HPDE6-E6E7 (cell line): ENCODE measurements around the gene DLGAP3.
A peak's percentile ranks its signal among the peaks of the same experiment; 100 is the strongest.

Experiments
- DNase-seq: peaks from one replicate; pipeline ENCODE4 v3.0.0; 2011; ENCODE audit warnings: missing footprints; ENCODE audit errors: extremely low spot score

Gene DLGAP3

DNA sequence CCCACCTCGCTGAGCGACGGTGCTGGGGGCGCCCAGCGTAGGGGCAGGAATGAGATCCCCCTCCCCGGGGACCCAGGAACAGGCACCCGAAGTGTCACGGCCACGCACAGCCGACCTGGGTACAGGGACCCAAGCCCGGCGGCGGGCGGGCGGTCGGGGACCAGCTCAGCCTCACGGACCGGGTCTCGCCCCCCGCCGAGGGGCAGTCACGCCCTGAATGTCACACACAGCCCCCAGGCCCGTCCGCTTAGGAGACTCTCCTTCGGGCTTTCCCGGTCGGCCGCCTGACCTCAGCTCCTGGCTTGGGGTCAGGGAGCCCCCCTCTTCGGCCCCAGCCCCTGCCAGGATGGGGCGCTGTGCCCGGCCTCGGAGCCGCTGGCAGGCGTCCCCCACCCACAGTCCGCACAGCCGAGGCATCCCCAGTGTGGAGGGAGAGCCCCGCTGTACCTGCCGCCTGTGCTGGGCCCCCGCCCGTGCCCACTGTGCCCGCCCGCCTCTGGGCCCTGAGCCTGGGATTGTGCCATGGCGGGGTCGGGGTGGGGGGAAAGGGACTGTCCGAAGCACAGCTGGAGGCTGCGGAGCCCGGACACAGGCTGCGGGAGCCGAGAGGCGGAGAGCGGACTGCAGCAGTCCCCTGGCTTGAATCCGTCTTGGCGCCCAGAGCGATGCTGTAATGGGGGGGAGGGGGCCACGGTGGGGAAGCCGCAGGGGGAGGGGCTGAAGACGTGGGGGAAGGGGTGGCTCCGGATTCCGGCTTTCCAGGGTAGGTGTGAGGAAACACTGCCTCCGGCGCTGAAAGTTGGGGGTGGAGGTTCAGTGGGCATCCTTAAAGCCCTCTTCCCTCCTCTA lies 627 bp upstream of the DLGAP3 start:
- DNase-seq = no peak

DNA sequence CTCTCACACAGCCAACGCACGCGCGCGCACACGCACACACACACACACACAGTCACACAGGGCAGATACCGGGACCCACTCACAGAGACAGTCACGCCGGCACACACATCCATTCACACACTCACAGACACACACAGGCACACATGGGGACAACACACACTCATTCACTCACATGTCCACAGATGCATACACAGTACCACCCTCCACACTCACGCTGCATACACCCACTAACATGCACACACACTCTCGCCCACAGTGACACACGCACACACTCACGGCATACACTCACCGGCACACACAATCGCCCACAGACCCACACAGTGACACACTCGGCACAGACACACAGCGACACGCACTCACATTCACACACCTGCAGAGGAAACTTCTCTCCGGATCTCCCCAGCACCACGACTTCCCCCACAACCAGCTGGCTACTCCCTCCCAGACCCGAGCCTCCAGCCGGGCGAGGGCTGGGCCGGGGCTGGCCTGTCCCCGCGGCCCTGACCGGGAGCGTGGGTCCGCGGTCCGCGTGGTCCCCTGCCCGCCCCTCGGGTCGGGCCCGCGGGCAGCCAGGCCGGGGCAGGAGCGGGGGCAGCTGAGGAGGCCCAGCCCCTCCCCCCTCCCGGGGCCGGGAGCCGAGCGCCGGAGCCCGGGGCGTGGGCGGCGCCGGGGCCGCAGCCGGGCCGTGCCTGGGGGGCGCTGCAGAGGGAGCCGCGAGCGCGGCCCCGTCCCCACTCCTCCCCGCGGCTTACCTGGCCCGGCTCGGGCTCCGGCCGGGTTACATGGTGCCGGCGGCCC lies 552 bp downstream of the DLGAP3 start:
- DNase-seq = no peak

- no peak for DNase-seq
These were observed 1.3 kb downstream of the DLGAP3 start for GRCh38 chr1:34928066-34928696.

GRCh38 chr1:34927316-34927715 lies 2.1 kb downstream of the DLGAP3 start:
- no peak for DNase-seq

DNA sequence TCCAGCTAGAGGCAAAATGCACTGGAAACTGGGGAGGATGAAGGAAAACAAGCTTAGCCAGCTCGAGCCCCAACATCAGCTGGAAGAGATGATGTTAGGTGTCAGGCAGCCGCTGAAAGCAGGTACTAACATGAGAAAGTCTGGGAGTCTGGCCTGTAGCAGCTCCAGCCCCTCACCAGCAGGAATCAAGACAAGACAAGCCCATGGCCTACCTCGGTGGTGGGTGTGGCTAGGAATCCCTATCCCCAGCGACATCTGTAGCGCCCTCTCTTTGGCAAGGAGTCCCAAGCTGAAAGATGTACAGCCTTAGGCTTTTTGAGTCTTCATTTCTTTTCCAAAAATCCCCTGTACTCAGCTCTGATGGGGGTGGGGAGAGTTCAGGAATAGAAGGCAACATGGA lies 2.6 kb downstream of the DLGAP3 start:
- no peak for DNase-seq

DNA sequence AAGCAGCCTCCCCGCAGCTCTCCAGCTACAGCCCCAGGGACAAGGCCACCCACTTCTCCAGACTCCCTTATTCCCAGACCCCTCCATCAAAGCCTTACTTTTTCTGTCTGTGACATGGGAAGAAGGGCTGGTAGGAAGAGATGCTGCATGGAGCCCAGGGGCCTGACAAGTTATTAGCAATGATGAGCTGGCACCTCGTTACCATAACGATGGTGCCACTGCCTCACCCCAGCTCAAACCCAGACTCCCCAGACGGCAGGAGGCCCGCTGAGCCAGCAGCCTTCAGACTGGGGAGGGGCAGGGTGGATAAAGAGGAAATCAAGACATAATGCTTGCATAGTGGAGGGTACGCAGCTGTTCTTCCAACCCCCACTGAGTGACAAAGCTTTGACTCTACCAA lies 3.3 kb downstream of the DLGAP3 start:
- no peak for DNase-seq

GRCh38 chr1:34925730-34926129 lies 3.7 kb downstream of the DLGAP3 start:
- no peak for DNase-seq

DNA sequence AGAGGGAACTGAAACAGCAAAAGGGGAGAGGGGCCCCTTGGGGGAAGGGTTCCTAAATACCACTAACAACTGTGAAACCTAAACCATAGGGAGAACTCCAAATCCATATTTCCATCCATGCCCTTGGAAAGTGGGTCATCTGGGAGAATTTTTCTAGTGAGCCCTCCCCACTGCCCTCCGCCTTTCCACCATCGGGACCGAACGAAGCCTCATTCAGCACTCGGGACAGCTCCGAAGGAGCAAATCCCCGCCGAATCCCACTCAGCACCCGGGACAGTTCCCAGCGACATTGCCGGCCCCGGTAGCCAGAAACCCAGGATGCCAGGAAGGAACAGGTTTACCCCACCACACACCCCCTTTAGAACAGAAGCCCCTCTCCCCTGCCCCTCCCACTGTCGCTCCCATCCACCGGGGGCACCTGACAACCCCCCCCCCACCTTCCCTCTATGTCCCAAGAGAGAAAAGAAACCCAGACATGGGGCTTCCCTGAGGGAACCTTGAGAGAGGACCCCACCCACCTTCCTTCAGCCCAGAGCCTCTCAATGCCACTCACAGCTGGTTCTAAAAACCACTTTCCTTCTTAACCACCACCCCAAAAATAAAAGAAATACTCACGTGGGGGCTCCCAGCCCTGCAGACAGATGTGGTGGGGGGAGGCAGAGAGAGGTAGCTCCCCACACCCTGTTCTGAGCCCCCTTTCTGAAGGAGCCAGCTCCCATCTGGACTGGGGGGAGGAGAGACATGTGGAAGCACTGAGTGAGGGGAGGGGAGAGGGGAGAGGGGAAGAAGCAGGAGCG lies 4.5 kb downstream of the DLGAP3 start:
- DNase-seq = peak; percentile 81

DNA sequence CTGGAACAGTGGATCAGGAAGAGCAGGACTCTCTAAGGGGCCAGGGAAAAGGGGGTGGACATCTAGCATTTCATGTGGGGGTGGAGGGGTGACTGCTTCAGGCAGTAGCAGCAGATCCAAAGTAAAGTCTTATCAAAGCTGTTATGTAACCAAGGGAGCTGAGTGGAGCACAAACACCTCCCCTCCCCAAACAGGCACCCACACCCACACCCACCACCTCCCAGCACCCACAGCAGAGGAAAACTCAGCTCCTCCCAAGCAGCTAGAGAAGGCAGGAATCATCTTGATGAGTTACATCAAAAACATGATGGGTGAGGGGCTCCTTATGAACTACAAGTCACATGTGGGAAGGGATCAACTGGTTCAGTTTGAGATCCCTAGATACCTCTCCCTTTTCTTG lies 6.0 kb downstream of the DLGAP3 start:
- DNase-seq = no peak

DNA sequence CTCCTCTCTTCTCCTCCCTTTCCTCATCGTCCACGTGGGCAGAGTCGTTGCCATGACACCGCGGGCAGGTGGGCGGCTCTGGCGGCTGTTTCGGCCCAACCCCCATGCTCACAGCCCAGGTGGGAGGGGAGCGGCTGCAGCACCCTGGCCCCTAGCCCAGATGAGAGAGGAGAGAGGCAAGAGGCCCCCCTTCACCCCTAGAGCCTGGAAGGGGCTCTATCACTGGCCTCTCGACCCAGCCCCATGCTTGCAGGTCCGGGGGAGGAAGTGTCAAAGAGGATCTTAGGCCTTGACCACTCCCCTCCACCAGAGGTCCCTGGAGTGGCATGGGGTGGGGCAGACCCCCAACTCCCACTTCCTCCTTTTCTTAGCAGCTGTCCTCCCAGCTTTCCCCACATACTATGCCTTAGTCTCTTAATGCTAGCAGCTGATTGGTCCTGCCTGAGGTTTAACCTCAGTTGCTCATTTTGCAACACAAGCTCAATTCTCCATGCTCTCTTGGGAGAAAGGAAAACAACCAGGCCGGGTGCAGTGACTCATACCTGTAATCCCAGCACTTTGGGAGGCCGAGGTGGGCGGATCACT lies 10.4 kb downstream of the DLGAP3 start:
- DNase-seq = no peak

GRCh38 chr1:34918386-34918976 lies 11.0 kb downstream of the DLGAP3 start:
- no peak for DNase-seq

DNA sequence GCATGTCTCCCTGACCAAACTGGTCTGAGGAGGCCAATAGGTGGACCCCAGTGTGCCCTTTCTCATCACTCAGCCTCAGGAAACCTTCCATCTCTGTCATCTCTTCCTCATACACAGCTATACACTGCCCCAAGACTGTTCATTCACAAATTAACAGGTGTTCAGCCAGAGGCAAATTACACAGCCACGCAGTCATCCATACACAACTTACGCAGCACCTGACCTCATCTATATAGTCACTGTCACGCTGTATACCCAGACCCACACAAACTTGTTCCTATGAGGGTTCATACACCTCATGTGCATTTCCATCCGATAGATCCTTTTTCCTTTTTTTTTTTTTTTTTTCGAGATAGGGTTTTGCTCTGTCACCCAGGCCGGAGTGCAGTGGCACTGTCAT lies 12.4 kb downstream of the DLGAP3 start:
- no peak for DNase-seq

DNA sequence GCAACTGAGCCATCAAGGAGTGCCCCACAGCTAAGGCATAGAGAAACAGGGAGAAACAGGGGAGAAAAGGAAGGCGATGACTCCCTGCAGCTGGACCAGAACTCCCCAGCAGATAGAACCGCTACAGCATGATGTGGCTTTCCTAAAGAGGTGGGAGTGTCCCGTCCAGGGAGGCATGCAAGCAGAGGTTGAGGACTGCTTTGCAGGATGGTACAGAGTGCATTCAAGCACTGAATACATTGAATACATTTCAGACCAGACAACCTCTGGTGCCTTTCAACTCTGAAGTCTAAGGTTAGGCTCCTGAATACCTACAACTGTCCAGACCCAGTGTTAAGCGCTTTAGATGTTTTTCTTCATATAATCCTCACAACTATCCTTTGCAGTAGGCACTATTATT lies 13.3 kb downstream of the DLGAP3 start:
- no peak for DNase-seq

DNA sequence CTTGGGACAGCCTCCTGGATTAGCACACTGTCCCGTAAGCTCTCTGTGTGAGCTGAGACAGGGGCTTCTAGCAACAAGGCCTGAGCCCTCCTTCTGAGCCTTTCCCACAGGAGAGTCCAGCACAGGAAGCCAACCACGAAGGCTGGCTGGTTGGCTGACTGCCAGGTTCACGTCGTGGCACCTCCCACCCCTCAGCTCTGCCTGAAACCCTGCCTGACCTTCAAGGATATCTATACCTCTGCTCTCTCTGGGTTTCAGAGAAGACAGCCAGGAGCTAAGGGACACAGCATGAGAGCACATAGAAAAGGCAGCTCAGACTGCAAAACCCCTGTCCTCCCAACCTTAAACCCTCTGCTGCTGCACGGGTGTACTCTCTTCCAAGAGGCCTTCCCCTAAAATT lies 13.9 kb downstream of the DLGAP3 start:
- DNase-seq = no peak

GRCh38 chr1:34914958-34915357 lies 14.5 kb downstream of the DLGAP3 start:
- DNase-seq = no peak

DNA sequence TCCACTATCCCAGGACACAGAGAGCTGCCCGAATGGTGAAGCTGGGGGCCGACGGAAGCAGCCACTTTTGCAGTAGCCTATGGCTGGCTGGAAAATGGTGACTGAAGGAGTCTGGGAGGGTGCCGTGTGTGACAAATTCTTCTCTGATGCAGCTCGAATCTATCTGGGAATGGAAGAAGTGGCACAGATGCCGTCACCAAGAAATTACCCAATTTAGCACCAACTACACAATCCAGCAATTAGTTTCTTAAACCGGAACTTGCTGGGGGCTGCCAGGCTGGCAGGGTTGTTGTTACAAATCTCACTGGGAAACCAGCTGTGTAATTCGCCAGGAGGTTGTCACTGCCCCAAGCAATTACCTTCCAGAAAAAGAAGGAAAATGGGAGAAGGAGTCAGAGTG lies 18.0 kb downstream of the DLGAP3 start:
- DNase-seq = no peak

GRCh38 chr1:34910425-34910824 lies 19.0 kb downstream of the DLGAP3 start:
- DNase-seq = no peak

DNA sequence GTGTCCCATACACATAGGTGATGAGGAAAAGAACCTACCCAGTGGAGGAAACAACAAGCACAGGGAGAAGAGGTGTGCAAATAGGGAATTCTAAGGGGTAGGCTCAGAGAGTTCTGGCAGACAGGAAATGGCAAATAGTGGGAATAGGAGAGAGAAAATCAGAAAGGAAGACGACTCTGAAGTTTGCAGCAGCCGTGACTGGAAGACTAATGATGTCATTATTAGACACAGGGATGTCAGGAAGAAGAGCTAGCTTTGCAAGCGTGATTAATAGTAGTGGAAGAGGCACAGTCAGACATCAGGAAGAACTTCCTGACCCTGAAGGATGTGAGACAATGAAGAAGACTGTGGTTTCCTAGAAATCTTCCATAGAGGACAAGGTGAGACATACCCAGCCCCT lies 21.1 kb downstream of the DLGAP3 start:
- no peak for DNase-seq

DNA sequence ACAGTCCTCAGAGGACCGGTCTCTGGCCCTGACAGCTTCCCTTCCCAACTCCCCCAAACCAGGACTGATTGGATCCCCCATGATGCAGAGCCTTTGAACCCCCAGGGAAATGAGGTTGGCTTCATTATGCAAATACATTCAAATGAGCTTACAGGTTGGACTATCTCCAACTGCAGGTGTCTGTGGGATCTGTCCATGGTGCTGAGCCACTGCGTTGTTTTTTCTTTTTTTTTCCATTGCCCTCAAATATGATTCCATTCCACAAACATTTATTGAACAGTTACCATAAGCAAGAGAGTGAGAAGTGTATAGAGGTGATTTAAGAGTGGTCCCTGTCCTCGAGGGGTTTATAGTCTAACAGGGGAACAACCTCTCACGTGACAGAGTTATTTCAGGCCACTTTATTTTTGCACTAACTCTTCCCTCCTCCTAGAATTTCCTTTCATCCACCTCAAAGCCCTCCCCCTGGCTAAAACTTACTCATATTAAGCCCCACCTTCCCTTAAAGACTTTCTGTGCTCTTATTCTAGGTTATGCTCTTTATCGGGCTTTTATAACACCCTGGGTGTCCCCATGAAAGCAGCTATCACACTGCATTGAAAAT lies 21.9 kb downstream of the DLGAP3 start:
- no peak for DNase-seq

DNA sequence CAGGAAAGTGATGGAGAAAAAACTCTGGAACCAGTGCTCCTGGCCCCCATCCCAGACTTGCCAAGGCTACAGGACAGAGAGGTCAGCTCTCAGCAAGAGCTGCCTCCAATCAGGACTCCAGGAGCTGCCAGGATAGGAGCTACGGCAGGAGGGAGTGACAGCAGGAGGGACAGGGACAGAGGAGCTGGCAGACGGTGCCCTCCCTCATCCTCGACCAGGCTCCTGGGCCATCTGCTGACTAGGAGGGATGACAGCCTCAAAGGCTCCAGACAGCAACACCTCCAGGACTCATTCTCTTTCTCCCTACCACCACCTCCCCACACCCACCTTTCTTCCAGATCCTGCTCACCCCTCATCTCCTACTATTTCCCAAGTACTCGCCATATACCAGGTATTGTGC lies 22.7 kb downstream of the DLGAP3 start:
- no peak for DNase-seq

- DNase-seq = no peak
These were observed 23.2 kb downstream of the DLGAP3 start for GRCh38 chr1:34906222-34906621.
